GM21526 (cell line): ENCODE results near the gene HDAC9.
"Not testable (repeated sequence)": the region's sequence is repeated elsewhere in the genome, so short reads cannot be mapped to it uniquely, and the experiment has no call there.

ENCODE experiments used
- ATAC-seq: cut with Tn5 transposase; IDR thresholded peaks from one replicate; pipeline ENCODE4 v1.9.1; 2021; ENCODE audit warnings: moderate library complexity; ENCODE audit not compliant: unreplicated experiment, low FRiP score

Gene HDAC9

DNA sequence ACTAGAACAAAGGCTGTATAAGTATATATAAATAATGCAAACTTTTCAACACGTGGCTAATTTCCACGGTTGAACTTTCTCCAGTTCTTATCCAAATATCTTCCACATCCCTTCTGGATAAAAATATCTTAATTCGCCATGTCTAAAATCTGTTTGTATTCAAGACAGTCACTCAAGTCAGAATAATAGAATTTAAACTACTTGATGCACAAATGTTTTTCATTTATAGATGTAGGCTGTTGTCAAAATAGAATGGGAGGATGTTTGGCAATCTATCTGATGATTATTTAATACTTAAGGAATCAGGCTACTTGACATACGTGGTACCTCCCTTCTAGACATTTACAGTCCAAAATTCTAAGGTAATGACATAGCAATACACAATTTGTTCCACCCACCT, 417.6 kb downstream of the HDAC9 start:
- ATAC-seq, result no peak

DNA sequence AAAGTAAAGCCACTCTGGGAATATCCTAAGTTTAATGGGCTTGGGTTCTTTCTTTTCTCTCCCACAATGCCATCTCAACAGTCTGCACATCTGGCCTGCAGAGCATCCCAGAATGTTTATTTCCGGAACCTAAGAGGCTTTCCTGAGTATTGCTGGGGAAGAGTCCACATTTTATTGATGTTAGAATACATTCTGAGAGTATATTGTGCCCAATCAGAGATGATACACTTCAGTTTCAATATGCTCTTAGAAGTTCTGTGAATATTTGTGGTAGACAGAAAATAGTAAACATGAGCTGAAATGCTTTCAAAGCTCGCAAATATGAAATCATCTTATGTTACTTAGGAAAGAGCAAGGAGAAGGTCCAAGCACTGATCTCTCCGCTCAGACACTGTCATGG, 421.3 kb downstream of the HDAC9 start:
- ATAC-seq, result no peak

DNA sequence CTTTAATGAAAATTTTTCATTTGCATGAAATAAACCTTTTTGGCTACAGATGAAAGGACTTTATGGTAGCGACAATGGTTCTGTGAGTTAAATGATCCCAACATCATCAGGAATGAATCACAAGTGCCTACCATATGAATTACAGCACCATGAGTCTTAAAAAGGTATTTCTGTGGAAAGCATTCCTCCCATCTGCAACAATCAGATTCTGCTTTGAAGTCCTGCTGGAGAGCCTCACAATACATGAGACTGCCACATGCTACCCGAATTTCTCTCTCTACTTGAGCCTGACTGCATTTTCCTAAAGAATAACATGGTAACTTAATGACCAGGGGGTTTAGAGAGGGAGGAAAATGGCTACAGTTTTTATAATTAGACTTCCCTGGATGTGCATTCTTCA, 431.6 kb downstream of the HDAC9 start:
- no peak for ATAC-seq

DNA sequence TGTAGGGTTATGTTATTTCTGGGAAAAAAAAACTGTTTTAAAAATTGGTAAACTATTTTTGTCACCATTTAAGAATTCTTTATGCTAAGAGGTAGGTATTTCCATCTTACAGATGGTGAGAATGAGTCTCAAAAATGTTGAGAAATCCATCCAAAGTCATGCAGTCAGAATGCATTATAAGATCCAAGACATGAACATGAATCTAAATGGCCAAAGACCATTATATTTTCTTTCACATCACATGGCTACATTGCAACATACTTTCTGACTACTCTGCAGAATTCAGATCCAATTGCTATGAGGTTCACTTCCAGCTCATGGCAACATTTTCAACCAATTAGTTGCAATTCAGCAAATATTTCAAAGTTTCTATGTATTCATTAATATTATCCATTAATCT, 440.7 kb downstream of the HDAC9 start:
- ATAC-seq, result no peak

DNA sequence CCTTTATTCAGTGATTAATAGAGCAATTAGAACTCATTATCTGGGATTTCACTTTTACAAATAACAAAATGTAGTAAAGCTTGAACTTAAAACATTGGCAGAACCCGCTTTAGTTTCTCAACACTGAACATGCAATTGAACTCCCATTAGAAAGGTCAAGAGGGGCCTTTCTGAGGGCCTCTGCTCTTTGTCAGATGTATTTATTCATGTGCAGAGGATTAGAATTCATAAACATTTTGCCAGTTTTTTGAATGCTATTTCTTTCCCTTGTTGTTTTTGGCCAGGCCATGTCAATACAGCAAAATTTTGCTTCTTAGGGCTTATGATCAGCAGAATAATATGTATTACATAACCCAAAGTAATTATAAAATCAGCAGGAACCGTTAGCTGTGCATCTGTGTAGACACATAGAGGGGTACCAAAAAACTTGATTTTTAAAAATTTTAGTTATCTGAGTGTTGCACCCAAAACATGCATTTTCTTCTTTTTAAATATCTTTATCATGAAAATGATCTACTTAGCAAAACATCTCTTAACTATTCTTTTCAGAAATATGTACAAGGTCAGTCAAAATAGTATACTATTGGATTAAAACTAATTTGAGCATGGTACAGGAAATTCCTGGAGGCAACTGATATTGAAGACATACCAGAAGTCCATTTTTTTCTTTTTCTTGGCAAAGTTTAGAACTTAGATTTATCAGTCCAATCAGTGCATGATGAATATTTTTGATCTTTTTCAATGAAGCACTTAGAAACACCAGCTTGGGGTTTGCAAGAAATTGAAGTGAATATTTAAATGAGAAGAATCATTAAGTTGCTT, 444.4 kb downstream of the HDAC9 start:
- ATAC-seq, result no peak

DNA sequence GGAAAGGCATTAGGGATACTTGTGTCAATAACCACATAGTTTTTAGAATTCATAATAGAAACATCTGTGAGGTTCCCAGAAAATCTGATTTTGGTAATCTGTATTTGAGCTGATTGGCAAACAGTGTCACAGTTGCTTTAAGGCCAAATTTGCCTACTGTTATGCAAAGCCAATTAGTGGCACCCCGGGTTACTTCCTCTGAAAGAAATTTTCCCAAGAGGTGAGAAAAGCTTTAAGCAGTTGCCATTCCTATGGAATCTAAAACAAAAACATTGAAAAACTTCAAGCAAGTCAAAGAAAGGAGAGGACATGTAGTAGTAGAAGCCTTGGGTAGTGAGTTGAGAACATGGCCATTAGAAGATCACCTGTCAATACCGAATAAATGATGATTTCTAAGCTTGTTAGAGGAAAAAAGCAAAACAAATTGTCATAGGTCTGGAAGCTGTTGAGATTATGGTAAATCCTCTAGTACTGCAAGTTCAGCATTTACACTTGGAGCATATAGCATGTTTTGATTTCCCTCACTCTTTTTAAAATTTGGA, 445.1 kb downstream of the HDAC9 start:
- ATAC-seq, result no peak

DNA sequence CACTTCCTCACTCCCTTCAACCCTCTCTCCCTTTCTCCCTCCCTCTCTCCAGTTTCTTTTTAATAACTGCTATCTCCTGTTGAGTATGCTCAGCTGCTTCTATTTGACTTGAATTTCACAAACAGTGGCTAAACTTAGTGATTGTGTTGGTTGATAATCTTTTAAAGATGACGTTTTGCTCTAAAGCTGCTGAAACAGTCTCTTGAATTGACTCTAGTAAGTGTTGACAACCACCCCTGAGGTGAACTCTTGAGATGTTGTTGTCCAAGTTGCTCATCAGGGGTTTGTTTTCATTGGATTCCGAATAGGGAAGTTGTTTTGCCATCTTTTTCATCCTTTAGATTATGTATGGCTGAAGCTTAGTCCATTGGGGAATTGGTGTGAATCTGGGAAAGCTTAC, 445.7 kb downstream of the HDAC9 start:
- ATAC-seq, result no peak

DNA sequence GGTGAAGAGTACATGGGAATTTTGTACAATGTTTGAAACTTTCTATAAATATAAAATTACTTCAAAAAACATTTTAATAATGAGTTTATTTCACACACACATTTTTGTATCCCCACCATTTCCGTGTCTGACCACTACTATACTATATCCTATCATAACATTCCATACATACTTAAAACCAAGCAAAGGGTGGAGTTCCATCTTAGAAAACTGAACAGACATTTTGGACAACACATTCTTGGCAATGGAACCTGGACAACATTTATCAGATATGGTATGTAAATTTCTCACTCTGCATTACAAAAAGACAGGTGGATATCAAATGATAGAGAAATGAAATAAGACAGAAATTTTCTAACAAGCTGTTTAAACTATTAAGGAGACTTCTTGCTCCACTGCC, 453.0 kb downstream of the HDAC9 start:
- ATAC-seq, result no peak

DNA sequence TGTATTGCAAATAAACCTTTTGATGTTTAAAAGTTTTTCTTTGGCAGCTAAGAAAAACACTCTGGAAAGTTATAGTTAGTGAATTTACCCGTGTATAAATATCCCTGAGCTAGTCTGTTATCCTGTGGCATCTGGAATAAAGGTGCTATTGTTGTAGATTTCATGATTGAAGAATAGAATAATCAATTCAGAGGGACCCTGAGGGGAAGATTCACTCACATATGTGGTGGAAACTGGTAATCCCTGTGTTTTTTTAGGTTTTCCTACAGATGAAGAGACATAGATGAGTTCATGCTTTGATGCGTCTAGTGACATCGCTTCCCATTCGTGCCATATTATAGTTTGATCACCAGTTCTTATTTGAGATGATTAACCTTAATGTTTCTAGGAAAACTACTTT, 457.3 kb downstream of the HDAC9 start:
- ATAC-seq, result no peak

DNA sequence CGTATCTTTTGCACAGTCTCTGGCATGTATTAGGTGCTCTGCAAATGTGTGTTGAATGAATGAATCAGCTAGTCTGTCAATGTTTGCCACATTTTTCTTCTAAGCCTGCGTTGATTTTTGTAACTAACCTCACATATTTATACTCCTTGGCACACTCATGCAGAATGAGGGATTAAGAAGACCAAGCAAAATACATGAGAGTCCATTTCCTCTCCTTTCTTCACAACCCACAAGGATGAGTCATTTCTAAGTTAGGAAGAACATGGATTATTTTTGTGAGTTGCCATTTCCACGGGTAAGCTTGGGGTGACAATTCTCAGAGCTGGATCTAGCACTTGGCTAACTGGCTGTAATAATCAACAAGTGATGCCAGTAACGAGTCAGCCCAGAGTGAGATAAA, 463.1 kb downstream of the HDAC9 start:
- ATAC-seq, result no peak

DNA sequence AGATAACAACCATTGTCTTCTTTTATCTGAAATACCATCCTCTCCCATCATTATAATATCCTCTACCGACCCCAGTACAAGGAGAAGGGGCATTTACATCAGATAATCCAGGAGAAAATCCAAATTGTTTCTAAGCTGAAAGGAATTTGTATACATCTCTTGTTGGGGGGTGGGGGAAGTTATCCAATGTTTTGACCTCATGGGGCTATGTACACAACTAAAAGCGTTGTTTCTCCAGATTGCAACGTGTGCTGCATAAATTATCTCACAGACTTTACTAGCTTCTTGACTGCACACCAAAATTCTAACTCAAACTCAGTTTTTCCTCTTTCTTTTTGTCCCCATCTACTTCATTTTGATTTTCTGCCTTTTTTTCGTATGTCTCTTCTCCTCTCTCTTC, 465.2 kb downstream of the HDAC9 start:
- ATAC-seq, result no peak

DNA sequence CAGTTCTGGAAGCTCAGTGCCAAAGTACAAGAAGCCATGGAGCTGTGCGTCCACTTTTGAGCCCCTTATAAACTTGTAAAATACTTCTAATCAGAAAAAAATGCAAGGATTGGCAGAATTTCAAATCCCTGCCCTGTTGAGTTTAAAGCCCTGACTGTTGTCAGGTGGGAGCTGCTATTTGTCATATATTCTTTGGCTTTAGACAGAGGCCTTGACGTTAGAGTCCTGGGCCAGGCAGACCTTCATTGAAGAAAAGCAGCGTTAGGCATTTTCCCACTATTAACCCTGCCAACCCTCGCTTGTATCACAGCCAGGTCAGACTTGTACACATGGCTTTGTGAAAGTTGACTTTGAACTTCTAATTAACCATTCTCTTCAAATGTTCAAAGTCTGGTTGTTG, 466.5 kb downstream of the HDAC9 start:
- no peak for ATAC-seq

DNA sequence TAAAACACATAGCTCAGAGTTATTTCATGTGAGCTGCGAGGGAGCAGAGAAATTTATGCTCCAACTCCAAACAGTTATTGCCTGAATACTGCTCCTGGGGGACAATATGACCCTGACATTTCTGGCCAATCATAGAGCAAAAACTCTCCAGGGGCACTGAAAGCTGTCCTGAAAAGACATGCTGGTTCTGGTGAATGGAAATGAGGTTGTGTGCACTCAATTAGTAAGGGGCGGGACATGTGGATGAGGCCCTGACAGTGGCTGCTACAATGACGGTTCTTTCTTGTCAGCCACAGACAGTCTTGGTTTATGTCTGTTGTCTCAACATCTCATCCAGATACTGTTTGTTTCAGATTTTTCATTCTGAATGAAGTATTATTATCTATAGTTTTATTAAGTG, 470.1 kb downstream of the HDAC9 start:
- ATAC-seq, result no peak

DNA sequence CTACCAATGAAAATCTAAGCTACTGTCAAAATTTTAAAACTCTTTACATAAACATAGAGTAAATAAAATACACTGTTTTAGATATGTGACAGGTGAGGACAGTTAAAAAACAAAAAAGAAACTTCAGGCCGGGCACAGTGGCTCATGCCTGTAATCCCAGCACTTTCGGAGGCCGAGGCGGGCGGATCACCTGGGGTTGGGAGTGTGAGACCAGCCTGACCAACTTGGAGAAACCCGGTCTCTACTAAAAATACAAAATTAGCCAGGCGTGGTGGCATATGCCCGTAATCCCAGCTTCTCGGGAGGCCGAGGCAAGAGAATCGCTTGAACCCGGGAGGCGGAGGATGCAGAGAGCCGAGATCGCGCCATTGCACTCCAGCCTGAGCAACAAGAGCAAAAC, 472.2 kb downstream of the HDAC9 start:
- not testable (repeated sequence) for ATAC-seq

DNA sequence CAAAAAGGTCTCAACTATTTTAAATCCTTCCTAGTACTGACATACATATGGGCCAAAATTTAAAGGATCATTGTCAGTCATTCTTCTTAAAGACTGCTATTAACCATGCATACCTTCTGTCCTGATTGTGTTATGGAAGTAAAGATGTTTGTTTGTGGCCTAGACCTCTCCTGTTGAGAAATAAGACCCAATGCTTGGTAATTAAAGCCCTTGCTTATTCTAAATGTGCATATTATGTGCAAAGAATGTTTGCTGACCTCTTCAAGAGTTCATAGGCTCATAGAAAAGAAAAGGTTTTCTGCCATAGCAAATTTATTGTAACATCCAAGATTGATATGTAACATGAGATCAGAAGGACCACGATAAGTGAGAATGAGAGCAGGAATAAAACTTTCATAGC, 476.3 kb downstream of the HDAC9 start:
- ATAC-seq, result no peak

DNA sequence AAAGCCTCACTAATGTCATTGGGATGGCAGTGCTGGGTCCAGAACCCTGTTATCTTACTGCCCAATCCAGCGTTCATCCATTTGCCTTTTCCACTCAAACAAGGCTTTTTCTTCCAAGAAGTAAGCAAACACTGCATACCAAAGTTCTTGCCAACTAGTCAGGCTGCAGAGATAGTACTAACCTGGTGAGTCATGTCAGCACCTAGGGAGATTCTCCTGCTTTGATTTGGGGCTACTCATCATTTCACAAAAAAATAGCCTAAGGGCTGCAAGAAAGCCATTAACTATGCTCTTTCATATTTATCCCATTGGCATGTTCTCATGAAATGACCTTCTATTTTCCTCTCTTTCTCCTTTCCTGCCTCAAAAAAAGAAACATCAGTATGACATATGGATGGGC, 479.3 kb downstream of the HDAC9 start:
- ATAC-seq, result no peak

DNA sequence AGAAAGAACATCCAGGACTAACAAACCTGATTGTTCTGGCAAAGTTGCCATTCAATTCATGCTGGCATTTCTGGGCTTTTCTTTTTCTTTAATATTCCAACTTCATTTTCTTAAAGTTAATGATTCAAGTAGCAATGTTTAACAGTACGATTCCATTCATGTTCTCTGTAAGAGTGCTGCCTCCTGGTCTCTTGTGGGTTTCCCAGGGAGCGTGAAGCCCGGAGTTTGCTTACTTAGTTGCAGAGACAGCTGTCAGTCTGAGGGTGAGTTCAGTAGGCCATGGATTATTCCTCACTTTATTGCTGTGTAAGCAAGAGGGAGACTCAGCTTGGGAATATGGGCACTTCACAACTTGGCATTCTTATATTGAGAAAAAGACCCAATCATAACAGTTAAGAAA, 479.7 kb downstream of the HDAC9 start:
- ATAC-seq, result no peak

DNA sequence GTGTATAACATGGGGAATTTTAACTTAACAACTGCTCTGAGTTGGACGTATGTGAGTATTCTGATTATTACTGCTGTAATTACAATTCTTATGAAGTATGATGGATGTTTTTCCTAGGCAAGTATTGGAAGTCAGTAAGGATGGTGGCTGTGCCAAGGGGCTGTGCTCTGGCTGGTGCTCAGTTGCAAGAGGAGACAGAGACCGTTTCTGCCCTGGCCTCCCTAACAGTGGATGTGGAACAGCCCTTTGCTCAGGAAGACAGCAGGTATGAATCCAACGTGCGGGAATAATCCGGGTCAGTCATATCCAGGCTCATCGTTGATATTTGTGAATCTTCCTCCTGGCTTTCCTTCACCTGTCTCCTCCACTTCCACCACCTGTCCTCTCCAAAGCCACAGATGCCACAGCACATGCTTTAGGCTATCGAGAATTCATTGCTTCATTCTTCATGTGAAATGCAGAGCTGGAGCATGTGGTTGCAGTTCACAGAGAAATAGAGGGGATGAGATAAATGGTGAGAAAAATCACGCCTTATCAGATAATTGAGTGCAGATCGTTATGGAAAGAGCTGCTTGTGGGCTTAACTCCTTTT, 480.2 kb downstream of the HDAC9 start:
- ATAC-seq, result no peak

DNA sequence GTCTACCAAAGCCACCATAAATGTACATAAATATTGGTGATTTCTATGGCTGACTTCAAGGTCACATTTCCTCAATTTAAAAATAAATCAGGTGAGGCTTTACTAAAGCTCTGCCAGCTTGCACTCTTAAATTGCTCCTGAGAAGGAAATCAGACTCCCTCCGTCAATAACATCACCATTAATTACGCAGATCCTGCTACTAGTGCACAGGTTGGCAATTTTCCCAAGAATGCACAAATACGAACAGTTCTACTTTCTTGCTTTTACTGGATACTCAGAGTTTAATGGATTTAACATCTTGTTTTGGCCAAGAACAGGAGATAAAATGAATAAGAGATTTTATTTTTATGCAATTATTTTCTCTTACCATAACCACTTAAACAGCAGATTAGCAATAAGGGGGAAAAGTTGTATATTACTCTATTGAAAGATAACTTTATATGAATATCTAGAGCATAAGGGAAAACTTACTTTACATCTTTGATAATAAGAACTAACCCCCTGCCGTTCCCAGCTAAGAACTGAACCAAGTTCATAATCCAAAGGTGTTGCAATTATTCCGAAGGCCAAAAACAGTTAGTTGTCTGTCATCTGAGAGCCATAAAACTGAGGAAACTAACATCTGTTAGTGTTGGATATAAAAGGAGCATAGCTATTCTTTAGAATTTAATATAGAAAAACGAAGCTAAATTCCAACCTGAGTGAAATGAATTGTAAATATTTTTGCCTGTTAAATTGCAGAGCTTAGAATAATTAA, 481.3 kb downstream of the HDAC9 start:
- no peak for ATAC-seq

DNA sequence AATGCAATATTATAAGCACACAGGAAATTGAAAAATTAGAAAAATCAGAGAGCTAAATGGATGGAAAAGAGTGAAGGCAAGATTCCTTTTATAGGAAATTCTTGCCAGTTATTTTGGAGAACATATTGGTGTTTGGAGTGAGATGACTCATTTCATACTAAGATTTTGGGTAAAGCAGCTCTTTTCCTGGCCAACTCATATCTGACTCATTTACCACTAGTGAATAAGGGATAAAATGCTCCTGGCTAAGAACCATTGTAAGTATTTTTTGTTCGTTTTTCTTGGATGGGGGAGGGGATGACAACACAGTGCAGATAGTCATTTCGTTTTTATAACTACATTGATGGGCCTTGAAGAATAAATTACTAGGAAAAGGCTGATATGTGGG, 482.6 kb downstream of the HDAC9 start:
- no peak for ATAC-seq

DNA sequence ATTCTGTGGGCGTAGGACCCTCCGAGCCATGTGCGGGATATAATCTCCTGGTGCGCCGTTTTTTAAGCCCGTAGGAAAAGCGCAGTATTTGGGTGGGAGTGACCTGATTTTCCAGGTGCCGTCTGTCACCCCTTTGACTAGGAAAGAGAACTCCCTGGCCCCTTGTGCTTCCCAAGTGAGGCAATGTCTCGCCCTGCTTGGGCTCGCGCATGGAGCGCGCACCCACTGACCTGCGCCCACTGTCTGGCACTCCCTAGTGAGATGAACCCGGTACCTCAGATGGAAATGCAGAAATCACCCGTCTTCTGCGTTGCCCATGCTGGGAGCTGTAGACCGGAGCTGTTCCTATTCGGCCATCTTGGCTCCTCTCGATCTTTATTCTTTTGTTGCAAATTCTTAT, 495.2 kb downstream of the HDAC9 start:
- ATAC-seq, result not testable (repeated sequence)
